NCI-H2171 (cell line): ENCODE measurements around the gene PRKAG2.
"Not testable (repeated sequence)": the region's sequence is repeated elsewhere in the genome, so short reads cannot be mapped to it uniquely, and the experiment has no call there.

Experiments
- DNase-seq: peaks from one replicate; lab custom pipeline; 2025; lab: John Stamatoyannopoulos, UW

PRKAG2 gene

DNA sequence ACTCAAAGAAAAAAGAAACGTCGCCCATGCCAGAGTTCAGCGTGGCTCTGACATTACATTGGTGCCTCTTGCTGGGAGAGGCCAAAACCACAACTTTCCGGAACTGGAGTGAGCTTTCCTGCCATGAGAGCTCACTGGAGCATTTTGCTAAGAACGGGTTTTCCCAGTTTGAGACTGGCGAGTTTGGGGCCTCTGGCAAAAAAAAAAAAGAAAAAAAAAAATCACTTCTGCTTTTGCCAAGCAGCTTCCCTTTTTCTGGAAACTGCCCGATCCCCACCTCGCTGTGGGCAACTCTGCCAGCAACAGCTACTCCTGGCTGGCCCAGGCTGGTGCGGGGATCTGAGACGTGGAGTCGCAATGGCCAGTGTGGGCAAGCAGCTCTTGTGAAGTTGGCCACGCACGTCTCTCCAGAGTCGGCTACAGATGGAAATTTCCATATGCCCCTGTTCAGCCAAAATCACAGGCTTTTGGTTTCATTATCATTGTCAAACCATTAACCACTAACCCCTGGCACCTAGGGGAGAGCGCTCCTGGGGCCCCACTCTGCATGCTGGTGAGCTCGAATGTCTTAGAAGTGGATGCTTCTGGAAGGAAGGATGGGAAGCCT is 25.7 kb downstream of the PRKAG2 start:
- no peak for DNase-seq

DNA sequence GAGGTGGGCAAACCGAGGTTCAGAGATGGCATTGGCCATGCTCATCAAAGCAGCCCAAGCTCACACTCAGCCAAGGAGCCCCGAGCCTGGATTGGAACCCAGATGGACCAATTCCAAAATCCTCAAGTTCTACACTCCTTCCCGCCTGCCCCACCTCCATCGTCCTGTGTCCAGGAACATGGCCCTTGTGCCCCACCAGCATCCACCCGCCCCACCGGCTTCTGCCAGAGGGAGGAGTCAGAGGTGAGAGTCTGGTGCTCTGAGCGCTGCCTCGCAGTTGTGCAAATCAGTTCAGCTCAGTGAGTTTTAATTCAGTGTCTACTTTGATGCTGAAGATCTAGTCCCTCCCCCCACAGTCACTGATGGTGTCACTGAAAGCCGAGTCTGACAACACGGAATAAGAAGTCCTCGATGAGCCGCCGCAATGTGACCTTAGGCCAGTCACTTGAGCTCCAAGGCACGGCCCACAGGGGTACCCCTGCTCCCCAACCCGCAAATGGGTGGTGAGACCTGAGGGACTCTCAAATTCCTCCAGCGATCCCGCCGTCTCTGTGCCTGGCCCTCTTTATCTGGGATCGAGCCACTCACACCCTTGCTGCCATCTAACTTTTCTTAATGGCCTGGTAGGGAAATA is 26.3 kb downstream of the PRKAG2 start:
- DNase-seq, result no peak

GRCh38 chr7:151849879-151850260 is 27.0 kb downstream of the PRKAG2 start:
- DNase-seq, result no peak

- DNase-seq, result no peak
Observed at GRCh38 chr7:151849008-151849878, 27.7 kb downstream of the PRKAG2 start.

DNA sequence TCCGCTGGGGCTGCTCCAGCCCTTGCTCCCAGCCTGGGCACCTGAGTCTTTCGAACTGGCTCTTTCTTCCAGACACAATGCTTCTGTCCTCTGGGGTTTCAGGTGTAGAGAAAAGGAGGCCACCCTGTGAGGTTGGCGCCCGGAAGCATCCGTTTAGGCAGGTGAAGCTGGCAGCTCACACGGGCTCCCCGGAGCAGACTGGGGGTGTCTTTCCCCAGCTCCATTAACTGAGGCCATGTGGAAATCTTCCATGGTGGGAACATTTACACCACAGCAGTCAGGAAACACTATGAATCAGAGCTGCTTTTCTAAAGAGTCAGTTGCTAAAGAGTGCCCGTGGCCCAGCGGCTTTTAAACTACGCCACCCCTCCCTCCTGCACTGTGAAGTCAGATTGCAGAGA is 29.2 kb downstream of the PRKAG2 start:
- DNase-seq, result no peak

GRCh38 chr7:151847136-151847535 is 29.8 kb downstream of the PRKAG2 start:
- DNase-seq, result no peak

- DNase-seq, result no peak
Observed at GRCh38 chr7:151845412-151846205, 31.3 kb downstream of the PRKAG2 start.

- DNase-seq, result no peak
Observed at GRCh38 chr7:151844825-151845200, 32.1 kb downstream of the PRKAG2 start.

DNA sequence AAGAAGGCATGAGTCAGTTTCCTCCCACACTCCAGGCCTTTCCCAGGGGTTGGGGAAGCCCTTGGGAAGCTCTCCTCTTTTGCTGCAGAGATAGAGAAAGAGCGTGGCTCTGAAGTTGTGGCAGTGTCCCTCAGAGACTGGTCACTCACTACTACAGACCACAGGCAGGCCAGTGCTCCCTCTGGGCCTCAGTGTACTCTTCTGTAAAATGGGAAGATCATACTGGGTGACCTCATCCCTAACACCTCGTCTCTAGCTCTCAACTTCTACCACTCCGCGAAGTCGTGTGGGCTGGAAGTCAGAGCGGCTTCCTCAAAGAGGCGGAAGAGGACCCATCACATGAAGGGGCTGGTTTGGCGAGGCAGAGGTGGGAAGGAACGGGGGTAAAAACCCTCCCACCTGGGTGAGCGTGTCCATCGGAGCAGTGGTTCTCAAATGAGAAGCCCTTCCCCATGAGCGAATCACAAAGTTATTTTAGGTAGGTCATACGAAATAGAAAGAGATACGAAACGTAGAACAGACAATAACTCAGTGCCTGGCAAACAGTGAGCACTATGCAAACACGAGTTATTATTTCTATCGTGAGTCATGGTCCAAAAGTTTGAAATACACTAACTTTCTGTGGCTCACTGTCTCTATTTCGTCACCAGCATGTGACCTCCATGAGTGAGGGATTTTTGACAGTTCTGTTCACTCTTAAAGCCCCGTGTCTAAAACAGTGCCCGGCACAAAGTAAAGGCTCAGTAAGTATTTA is 32.7 kb downstream of the PRKAG2 start:
- DNase-seq, result no peak

GRCh38 chr7:151843181-151843580 is 33.7 kb downstream of the PRKAG2 start:
- no peak for DNase-seq

- DNase-seq, result not testable (repeated sequence)
Observed at GRCh38 chr7:151841395-151842051, 35.4 kb downstream of the PRKAG2 start.

- DNase-seq, result no peak
Observed at GRCh38 chr7:151840088-151840910, 36.6 kb downstream of the PRKAG2 start.

GRCh38 chr7:151839451-151839921 is 37.4 kb downstream of the PRKAG2 start:
- DNase-seq, result no peak

- no peak for DNase-seq
Observed at GRCh38 chr7:151838861-151839381, 38.0 kb downstream of the PRKAG2 start.

- DNase-seq, result no peak
Observed at GRCh38 chr7:151838072-151838471, 38.8 kb downstream of the PRKAG2 start.

- no peak for DNase-seq
Observed at GRCh38 chr7:151837285-151838042, 39.5 kb downstream of the PRKAG2 start.

DNA sequence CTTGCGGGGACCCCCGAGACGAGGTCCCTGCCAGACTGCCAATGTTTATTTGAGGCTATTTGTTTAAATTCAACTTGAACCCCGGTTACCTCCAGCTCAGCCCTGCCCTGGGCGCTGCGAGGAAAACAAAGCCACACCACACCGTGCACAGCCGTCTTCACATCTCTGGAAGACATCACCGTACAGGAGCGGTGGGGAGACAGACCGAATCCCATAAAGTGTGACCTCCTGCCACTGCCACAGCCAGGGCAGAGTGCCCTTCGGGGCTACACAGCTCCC is 40.0 kb downstream of the PRKAG2 start:
- no peak for DNase-seq

- no peak for DNase-seq
Observed at GRCh38 chr7:151836191-151836926, 40.6 kb downstream of the PRKAG2 start.

DNA sequence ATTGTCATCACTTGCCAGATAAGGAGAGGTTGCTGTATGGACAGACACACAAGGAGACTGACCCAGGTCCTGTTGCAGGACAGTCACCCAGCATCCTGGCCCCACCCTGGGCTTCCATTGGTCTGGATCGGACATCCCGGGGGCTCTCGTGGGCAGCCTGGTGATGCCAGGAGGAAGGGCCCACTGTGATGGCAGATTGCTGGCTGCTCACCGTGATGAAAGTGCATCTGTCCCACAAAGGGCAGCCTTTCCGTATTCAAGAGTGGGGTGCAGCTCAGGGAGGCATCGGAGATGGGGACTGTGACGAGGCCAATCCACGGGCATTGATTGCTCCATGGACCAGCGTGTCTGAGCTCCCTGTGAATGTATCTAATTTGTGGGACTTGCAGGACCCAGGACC is 41.3 kb downstream of the PRKAG2 start:
- DNase-seq, result no peak
